Measurements from ENCODE around the gene PRKG1. TPM values are rescaled to one million over a fixed set of nuclear protein-coding genes. Genes with fewer than 3 reads are reported as not detected.

The PRKG1 gene
- total and polyA plus RNA-seq, 2 of the 4 experiments (the other 2 are of a cell fraction): 3.5 to 18.3 TPM

DNA sequence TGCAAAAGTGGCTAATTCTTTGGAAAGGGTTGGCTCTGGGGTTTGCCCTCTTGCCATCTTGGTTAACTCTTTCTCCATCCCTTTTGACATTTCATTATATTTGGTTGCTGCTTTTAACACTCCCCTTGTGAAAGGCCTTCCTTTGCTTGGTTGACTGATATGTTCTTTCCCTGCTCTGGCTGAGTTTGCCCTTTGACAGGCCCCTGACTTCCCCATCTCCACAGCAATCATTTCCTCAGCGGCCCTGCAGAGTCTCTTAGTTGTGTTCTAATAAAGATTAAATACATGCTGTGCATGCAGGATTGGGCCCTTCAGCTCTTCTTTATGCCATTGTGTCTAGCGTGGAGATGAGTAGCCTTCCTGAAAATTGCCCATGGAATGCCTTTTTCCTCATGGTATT, 709.7 kb downstream of the PRKG1 start:
- no CpG with 5 or more reads among the region's 2 CpGs for WGBS, 2 experiments (ENCODE audit: extremely low coverage in 2 of 2, insufficient read length in 1 of 2)
- in situ Hi-C loops (cut with MboI; ENCODE audit: low sequenced_read_pairs): no loop called here

More for the DNA sequence above, 709.7 kb downstream of the PRKG1 start:
- Histone ChIP-seq H2BK5ac (ENCODE audit: low read depth, low read length, poor library complexity, severe bottlenecking) (no peak overlapping the region), H3K56ac (ENCODE audit: extremely low read depth, insufficient read depth, low read length) (no peak overlapping the region), H3K4me3 (ENCODE audit: insufficient read depth, low read depth, low read length) (no peak overlapping the region), H4K20me1 (ENCODE audit: insufficient read depth, low read length) (no peaks in the 10 kb centered on the region), H2BK20ac (ENCODE audit: low read depth, low read length) (no peak overlapping the region), H3K4me2 (ENCODE audit: low read depth, low read length) (no peak overlapping the region), H4K91ac (ENCODE audit: insufficient read depth, low read depth, low read length) (no peak overlapping the region), H3K79me1 (ENCODE audit: low read depth in 1 of 2, low read length in 2 of 2) (no peaks in the 10 kb centered on the region), H3K14ac (replicated peaks; ENCODE audit: low read depth, low read length) (no peak overlapping the region), H3K9ac (ENCODE audit: low read depth, low read length) (no peak overlapping the region), H3K36me3 (ENCODE audit: control insufficient read depth, insufficient read depth, low read length) (no peaks in the 10 kb centered on the region), H4K5ac (ENCODE audit: low read depth, low read length) (no peak overlapping the region), H3K9me1 (ENCODE audit: insufficient read depth, low read length) (no peaks in the 10 kb centered on the region; the same call in 1 of the 2 replicates), H2BK120ac (ENCODE audit: low read depth, low read length) (no peak overlapping the region), H3K9me3 (ENCODE audit: control insufficient read depth, insufficient read depth, low read length) (no peaks in the 10 kb centered on the region), H4K8ac (ENCODE audit: low read depth in 2 of 2, low read length in 2 of 2) (no peak overlapping the region), H2BK15ac (ENCODE audit: low read depth, low read length) (no peak overlapping the region), H3K27me3 (ENCODE audit: control insufficient read depth, insufficient read depth, low read length) (no peaks in the 10 kb centered on the region), H3K27ac (ENCODE audit: insufficient read depth, low read length) (no peak overlapping the region), H2AK5ac (ENCODE audit: low read depth, low read length) (no peak overlapping the region), H2AK9ac (replicated peaks; ENCODE audit: low read depth, low read length, poor library complexity) (no peak overlapping the region), H3K23ac (ENCODE audit: low read depth, low read length) (no peak overlapping the region), H3K4ac (ENCODE audit: low read depth, low read length) (no peak overlapping the region), H3K18ac (ENCODE audit: low read depth, low read length) (no peak overlapping the region), H2AFZ (replicated peaks; ENCODE audit: low read length, poor library complexity) (no peak overlapping the region), H3K4me1 (ENCODE audit: control insufficient read depth, insufficient read depth, low read length) (peaks cover 5% of the 10 kb centered on the region)
- dilution Hi-C loops (cut with HindIII; ENCODE audit: low sequenced_read_pairs, unreplicated experiment) (no loop called here), intact Hi-C loops (cut with micrococcal nuclease) (no loop called here)
- ATAC-seq (ENCODE audit: low read depth): no peak
- BruUV-seq (replicated peaks): no TSS peak
- ChIA-PET CTCF (interaction anchor here (0.6 kb wide), 1 partner anchor 37 kb away, joined by 3 read pairs; no protein-coding TSS in a partner anchor), POLR2A (ENCODE audit: unreplicated experiment) (no interaction called here)
- TF ChIP-seq FOS (IDR thresholded peaks at IDR 0.05; ENCODE audit: low read depth, low read length): no peak
- no peak for TF ChIP-seq CEBPB (IDR thresholded peaks at IDR 0.05; ENCODE audit: low read depth, low read length)
- TF ChIP-seq POLR2A (IDR thresholded peaks at IDR 0.05; ENCODE audit: low read depth, low read length): no peak
- no peak for DNase-seq
